IMR-90 (cell line): ENCODE data around the gene AGAP1.

Experiments
- BHLHE40 ChIP-seq: fragments of 150-350 bp; IDR thresholded peaks from 2 replicates; pipeline ENCODE4 v1.6.1; 2016; ENCODE audit warnings: mild to moderate bottlenecking, low read depth, low read length
- CHD1 ChIP-seq: IDR thresholded peaks from 2 replicates; pipeline ENCODE4 v1.6.1; 2012; ENCODE audit warnings: low read depth, low read length, improper control_type of control experiment
- MAFK ChIP-seq: IDR thresholded peaks from 2 replicates; pipeline ENCODE4 v1.6.1; 2012; ENCODE audit warnings: low read depth, low read length, improper control_type of control experiment
- MAZ ChIP-seq: IDR thresholded peaks from 2 replicates; pipeline ENCODE4 v1.6.1; 2012; ENCODE audit warnings: low read depth, mild to moderate bottlenecking, low read length, improper control_type of control experiment, moderate library complexity, borderline replicate concordance
- MXI1 ChIP-seq: IDR thresholded peaks from 2 replicates; pipeline ENCODE4 v1.6.1; 2012; ENCODE audit warnings: low read depth, mild to moderate bottlenecking, low read length, moderate library complexity, borderline replicate concordance
- NFE2L2 ChIP-seq: fragments of 150-350 bp; IDR thresholded peaks from 2 replicates; pipeline ENCODE4 v1.6.1; 2016; ENCODE audit warnings: low read depth, mild to moderate bottlenecking, low read length
- POLR2A ChIP-seq: IDR thresholded peaks from 2 replicates; pipeline ENCODE4 v1.6.1; 2012; ENCODE audit warnings: mild to moderate bottlenecking, low read depth, low read length
- RAD21 ChIP-seq: IDR thresholded peaks from 2 replicates; pipeline ENCODE4 v1.6.1; 2012; ENCODE audit warnings: low read length, improper control_type of control experiment
- RCOR1 ChIP-seq: IDR thresholded peaks from 2 replicates; pipeline ENCODE4 v1.6.1; 2012; ENCODE audit warnings: mild to moderate bottlenecking, low read length, improper control_type of control experiment; ENCODE audit not compliant: insufficient replicate concordance
- RFX5 ChIP-seq: IDR thresholded peaks from 2 replicates; pipeline ENCODE4 v1.8.0; 2012; ENCODE audit warnings: low read depth, mild to moderate bottlenecking, low read length, moderate library complexity
- SMC3 ChIP-seq: fragments of 150-350 bp; IDR thresholded peaks from 2 replicates; pipeline ENCODE4 v1.6.1; 2016; ENCODE audit warnings: low read depth, mild to moderate bottlenecking, antibody characterized with exemption, low read length, moderate library complexity
- TF ChIP-seq, protein P1 (sequence below): conservative IDR thresholded peaks from 2 replicates; pipeline ENCODE4 v1.5.1; 2012; ENCODE audit warnings: mild to moderate bottlenecking, low read depth, low read length, improper control_type of control experiment

DNA sequence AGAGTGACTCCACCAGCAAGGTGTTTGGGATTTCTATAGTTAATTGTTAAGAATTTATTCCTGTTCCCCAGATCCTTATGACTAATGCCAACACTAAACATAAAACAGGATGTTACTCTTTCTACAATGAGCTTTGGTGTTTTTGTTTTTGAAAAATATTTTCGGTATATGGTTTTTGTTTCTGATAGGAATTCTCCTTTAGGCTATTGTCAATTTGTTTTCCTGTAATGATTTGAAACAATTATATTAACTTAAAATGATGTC lies 182.6 kb downstream of the AGAP1 start:
- TF ChIP-seq CHD1 (no peak), POLR2A (no peak), SMC3 (no peak), RCOR1 (no peak), MAFK (no peak), MXI1 (no peak), MAZ (no peak), RAD21 (no peak), RFX5 (no peak), BHLHE40 (no peak), NFE2L2 (no peak)
- TF ChIP-seq, protein P1, sequence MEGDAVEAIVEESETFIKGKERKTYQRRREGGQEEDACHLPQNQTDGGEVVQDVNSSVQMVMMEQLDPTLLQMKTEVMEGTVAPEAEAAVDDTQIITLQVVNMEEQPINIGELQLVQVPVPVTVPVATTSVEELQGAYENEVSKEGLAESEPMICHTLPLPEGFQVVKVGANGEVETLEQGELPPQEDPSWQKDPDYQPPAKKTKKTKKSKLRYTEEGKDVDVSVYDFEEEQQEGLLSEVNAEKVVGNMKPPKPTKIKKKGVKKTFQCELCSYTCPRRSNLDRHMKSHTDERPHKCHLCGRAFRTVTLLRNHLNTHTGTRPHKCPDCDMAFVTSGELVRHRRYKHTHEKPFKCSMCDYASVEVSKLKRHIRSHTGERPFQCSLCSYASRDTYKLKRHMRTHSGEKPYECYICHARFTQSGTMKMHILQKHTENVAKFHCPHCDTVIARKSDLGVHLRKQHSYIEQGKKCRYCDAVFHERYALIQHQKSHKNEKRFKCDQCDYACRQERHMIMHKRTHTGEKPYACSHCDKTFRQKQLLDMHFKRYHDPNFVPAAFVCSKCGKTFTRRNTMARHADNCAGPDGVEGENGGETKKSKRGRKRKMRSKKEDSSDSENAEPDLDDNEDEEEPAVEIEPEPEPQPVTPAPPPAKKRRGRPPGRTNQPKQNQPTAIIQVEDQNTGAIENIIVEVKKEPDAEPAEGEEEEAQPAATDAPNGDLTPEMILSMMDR = no peak
